ENCODE measurements around the gene PUSL1.

GRCh38 chr1:1335792-1336248, 27.4 kb downstream of the PUSL1 start:
- TF ChIP-seq CTCF (IDR thresholded peaks at IDR 0.05; ENCODE audit: insufficient read depth, low read length), result no peak
- no peak for TF ChIP-seq POLR2AphosphoS5 (IDR thresholded peaks at IDR 0.05; ENCODE audit: low read depth)
- no peak for TF ChIP-seq GABPA (IDR thresholded peaks at IDR 0.05; ENCODE audit: low read depth)
- TF ChIP-seq REST (IDR thresholded peaks at IDR 0.05; ENCODE audit: insufficient replicate concordance, low read depth), result no peak
- no peak for TF ChIP-seq SPI1 (IDR thresholded peaks at IDR 0.05; ENCODE audit: borderline replicate concordance, low read depth)
